A549 (cell line): Measurements from ENCODE around the gene PCDHGB2. TPM values are rescaled to one million over a fixed set of nuclear protein-coding genes. Genes with fewer than 3 reads are reported as not detected.

ENCODE experiments used
- ATAC-seq, 2 experiments: fragments of 200-7000 bp in 1 of 2; fragments of >200 bp in 1 of 2; cut with Nextera tagmentation in 1 of 2; cut with Tn5 transposase in 1 of 2; 3 replicates each; pipeline versions ENCODE4 v1.8.0 to v1.9.1; 2018 to 2020; ENCODE audit warnings: mild to moderate bottlenecking in 1 of 2, moderate library complexity in 1 of 2
- CTCF ChIA-PET: fragments of 300-600 bp; sonication (Branson Sonifier 250); formaldehyde crosslinking; extraction: SDS; loops from one replicate; lab custom pipeline; 2021; ENCODE audit warnings: antibody characterized with exemption, inconsistent platforms; lab: Yijun Ruan, JAX
- POLR2A ChIA-PET: fragments of 350-600 bp; formaldehyde crosslinking; extraction: SDS; loops from one replicate; lab custom pipeline; 2021; ENCODE audit warnings: antibody characterized with exemption, inconsistent platforms; lab: Yijun Ruan, JAX
- DNase-seq, 2 experiments: peaks; one replicate each; pipeline versions ENCODE4 v3.0.0 to v3.0.0-alpha.2; 2011 to 2016; ENCODE audit warnings: low read depth in 1 of 2, low spot score in 1 of 2
- FAIRE-seq: peaks from 2 replicates; lab custom pipeline; 2011; peaks lifted over from hg19 to GRCh38; lab: Jason Lieb, UNC
- H3K27ac ChIP-seq, 2 experiments: fragments of >200 bp; sonication (Bioruptor Twin); formaldehyde crosslinking; 3 replicates each; pipeline ENCODE4 v1.5.1; 2016 to 2017
- H3K4me1 ChIP-seq: fragments of >200 bp; sonication (Bioruptor Twin); formaldehyde crosslinking; 3 replicates; pipeline ENCODE4 v1.6.1; 2016
- H3K4me2 ChIP-seq: fragments of >200 bp; sonication (Bioruptor Twin); formaldehyde crosslinking; 3 replicates; pipeline ENCODE4 v1.6.1; 2016
- H3K4me3 ChIP-seq: fragments of >200 bp; sonication (Bioruptor Twin); formaldehyde crosslinking; 3 replicates; pipeline ENCODE4 v1.5.1; 2016
- H3K9me3 ChIP-seq: fragments of >200 bp; sonication (Bioruptor Twin); formaldehyde crosslinking; 3 replicates; pipeline ENCODE4 v1.6.1; 2016
- BHLHE40 ChIP-seq: IDR thresholded peaks from 2 replicates; pipeline ENCODE4 v1.6.1; 2012; ENCODE audit warnings: low read depth, low read length, inconsistent platforms
- EHMT2 ChIP-seq: fragments of 200-600 bp; sonication (generic); IDR thresholded peaks from 2 replicates; pipeline ENCODE4 v1.6.1; 2016; ENCODE audit warnings: antibody characterized with exemption, low read depth, mild to moderate bottlenecking, moderate library complexity
- FOSB ChIP-seq: fragments of 250-450 bp; sonication (Bioruptor Pico); IDR thresholded peaks from 2 replicates; pipeline ENCODE4 v1.5.0; 2020; ENCODE audit warnings: mild to moderate bottlenecking, moderate library complexity
- HDAC2 ChIP-seq: fragments of 200-600 bp; sonication (generic); IDR thresholded peaks from 2 replicates; pipeline ENCODE4 v1.6.1; 2016
- HOXA7 ChIP-seq: fragments of 250-450 bp; sonication (Bioruptor Pico); IDR thresholded peaks from 2 replicates; pipeline ENCODE4 v1.5.0; 2020; ENCODE audit warnings: mild to moderate bottlenecking, moderate library complexity
- HOXB13 ChIP-seq: fragments of 250-450 bp; sonication (Bioruptor Pico); IDR thresholded peaks from 2 replicates; pipeline ENCODE4 v1.5.0; 2020; ENCODE audit warnings: low read depth, mild to moderate bottlenecking, moderate library complexity
- KDM1A ChIP-seq: fragments of 200-600 bp; sonication (generic); IDR thresholded peaks from 2 replicates; pipeline ENCODE4 v1.6.1; 2016; ENCODE audit warnings: low read depth, mild to moderate bottlenecking
- MAFK ChIP-seq: fragments of 450-650 bp; IDR thresholded peaks from 2 replicates; pipeline ENCODE4 v1.6.1; 2014; ENCODE audit not compliant: partially characterized antibody
- NFE2L2 ChIP-seq: fragments of 150-350 bp; conservative IDR thresholded peaks from 2 replicates; pipeline ENCODE4 v1.6.1; 2014; ENCODE audit warnings: low read length
- PHF8 ChIP-seq: fragments of 200-600 bp; sonication (generic); IDR thresholded peaks from 2 replicates; pipeline ENCODE4 v1.6.1; 2016; ENCODE audit warnings: low read depth, mild to moderate bottlenecking, antibody characterized with exemption, moderate library complexity, borderline replicate concordance
- POLR2A ChIP-seq: IDR thresholded peaks from 2 replicates; pipeline ENCODE4 v1.6.1; 2012; ENCODE audit warnings: mild to moderate bottlenecking, low read length
- RAD21 ChIP-seq, 2 experiments: fragments of >200 bp in 1 of 2; sonication (Bioruptor Twin) in 1 of 2; formaldehyde crosslinking in 1 of 2; IDR thresholded peaks in 1 of 2; conservative IDR thresholded peaks in 1 of 2; 2 replicates in 1 of 2; 3 replicates in 1 of 2; pipeline ENCODE4 v1.6.1; 2012 to 2018; ENCODE audit warnings: inconsistent platforms in 1 of 2
- RFX5 ChIP-seq: fragments of 450-650 bp; IDR thresholded peaks from 2 replicates; pipeline ENCODE4 v1.7.1; 2014; ENCODE audit warnings: antibody characterized with exemption, mild to moderate bottlenecking, moderate library complexity
- RNF2 ChIP-seq: fragments of 200-600 bp; sonication (generic); IDR thresholded peaks from 2 replicates; pipeline ENCODE4 v1.6.1; 2016; ENCODE audit warnings: low read depth, mild to moderate bottlenecking, antibody characterized with exemption, moderate library complexity, borderline replicate concordance
- SREBF2 ChIP-seq: fragments of 450-650 bp; IDR thresholded peaks from 2 replicates; pipeline ENCODE4 v1.6.1; 2014; ENCODE audit warnings: mild to moderate bottlenecking, moderate library complexity
- ZC3H11A ChIP-seq: fragments of 450-650 bp; IDR thresholded peaks from 2 replicates; pipeline ENCODE4 v1.6.1; 2014; ENCODE audit warnings: antibody characterized with exemption, mild to moderate bottlenecking
- ZNF302 ChIP-seq: fragments of 250-450 bp; sonication (Bioruptor Pico); IDR thresholded peaks from 2 replicates; pipeline ENCODE4 v1.9.0; 2021; ENCODE audit warnings: inconsistent platforms, mild to moderate bottlenecking, moderate library complexity
- whole genome bisulfite sequencing: methylation state at CpG from one replicate; pipeline ENCODE4 v1.1.6; 2017; ENCODE audit errors: missing lambda C conversion rate; 5-methylcytosine and 5-hydroxymethylcytosine counted together
- polyA plus RNA-seq, 4 experiments: library from polyadenylated mRNA; depleted of rRNA in 3 of 4; stranded (reverse); fragments of >200 nt; fragmentation: RNase III in 1 of 4; extraction: RNeasy Plus Mini Kit Qiagen cat#74134 plus additional on column Dnase treatment in 1 of 4; gene quantifications; 2 replicates in 3 of 4; 3 replicates in 1 of 4; pipeline ENCODE4 v1.2.3, GENCODE V29; 2011 to 2017
- TF ChIP-seq, protein P1 (sequence below): fragments of 250-450 bp; sonication (Bioruptor Pico); IDR thresholded peaks from 2 replicates; pipeline ENCODE4 v1.5.0; 2020; ENCODE audit warnings: low read depth, mild to moderate bottlenecking, moderate library complexity
- TF ChIP-seq, protein P2 (sequence below): IDR thresholded peaks from 2 replicates; pipeline ENCODE4 v1.6.1; 2012
- TF ChIP-seq, protein P3 (sequence below): IDR thresholded peaks from 2 replicates; pipeline ENCODE4 v1.6.1; 2012
- TF ChIP-seq, protein P4 (sequence below): fragments of 250-450 bp; sonication (Bioruptor Pico); IDR thresholded peaks from 2 replicates; pipeline ENCODE4 v1.5.0; 2021; ENCODE audit warnings: mild to moderate bottlenecking, moderate library complexity, borderline replicate concordance
- TF ChIP-seq, protein P5 (sequence below): fragments of >200 bp; sonication (Bioruptor Twin); formaldehyde crosslinking; IDR thresholded peaks from 3 replicates; pipeline ENCODE4 v1.6.1; 2016
- TF ChIP-seq, protein P6 (sequence below): fragments of >200 bp; sonication (Bioruptor Twin); formaldehyde crosslinking; IDR thresholded peaks from 3 replicates; pipeline ENCODE4 v1.5.1; 2016
- TF ChIP-seq, protein P7 (sequence below): IDR thresholded peaks from 2 replicates; pipeline ENCODE4 v1.6.1; 2012; ENCODE audit warnings: low read depth, borderline replicate concordance

PCDHGB2 gene
- polyA plus RNA-seq, 2 of the 4 experiments (the other 2 are of a cell fraction): 0.04 to 0.36 TPM

DNA sequence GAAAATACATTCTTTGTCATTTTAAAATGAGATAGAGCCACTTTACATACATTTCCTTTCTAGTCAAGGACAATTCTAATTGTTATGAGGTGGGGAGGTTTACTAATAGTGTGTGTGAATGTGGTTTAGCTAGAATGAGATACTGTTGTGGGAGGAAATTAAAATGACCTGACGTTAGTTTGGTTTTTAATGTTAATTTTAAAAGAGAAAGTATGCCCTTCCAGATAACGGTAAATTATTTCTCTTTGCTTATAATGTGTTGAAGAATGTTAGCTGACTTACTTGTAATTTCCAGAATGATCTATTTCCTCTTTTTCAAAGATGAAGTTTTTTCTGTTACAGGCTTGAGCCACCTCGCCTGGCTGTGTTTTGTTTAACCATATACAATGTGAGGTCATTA lies 37.5 kb upstream of the PCDHGB2 start:
- Histone ChIP-seq H3K4me3 (no peak overlapping the region), H3K4me2 (no peak overlapping the region), H3K27ac (no peak overlapping the region), H3K9me3 (peaks cover 61% of the 10 kb centered on the region), H3K4me1 (no peaks in the 10 kb centered on the region)
- TF ChIP-seq, protein P1, sequence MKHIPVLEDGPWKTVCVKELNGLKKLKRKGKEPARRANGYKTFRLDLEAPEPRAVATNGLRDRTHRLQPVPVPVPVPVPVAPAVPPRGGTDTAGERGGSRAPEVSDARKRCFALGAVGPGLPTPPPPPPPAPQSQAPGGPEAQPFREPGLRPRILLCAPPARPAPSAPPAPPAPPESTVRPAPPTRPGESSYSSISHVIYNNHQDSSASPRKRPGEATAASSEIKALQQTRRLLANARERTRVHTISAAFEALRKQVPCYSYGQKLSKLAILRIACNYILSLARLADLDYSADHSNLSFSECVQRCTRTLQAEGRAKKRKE (CRISPR knock-in tag): no peak
- TF ChIP-seq RNF2: no peak
- no peak for TF ChIP-seq POLR2A
- TF ChIP-seq, protein P2, sequence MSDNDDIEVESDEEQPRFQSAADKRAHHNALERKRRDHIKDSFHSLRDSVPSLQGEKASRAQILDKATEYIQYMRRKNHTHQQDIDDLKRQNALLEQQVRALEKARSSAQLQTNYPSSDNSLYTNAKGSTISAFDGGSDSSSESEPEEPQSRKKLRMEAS: no peak
- no peak for TF ChIP-seq RFX5
- no peak for TF ChIP-seq ZNF302 (CRISPR knock-in tag)
- TF ChIP-seq FOSB (CRISPR knock-in tag): no peak
- TF ChIP-seq, protein P3, sequence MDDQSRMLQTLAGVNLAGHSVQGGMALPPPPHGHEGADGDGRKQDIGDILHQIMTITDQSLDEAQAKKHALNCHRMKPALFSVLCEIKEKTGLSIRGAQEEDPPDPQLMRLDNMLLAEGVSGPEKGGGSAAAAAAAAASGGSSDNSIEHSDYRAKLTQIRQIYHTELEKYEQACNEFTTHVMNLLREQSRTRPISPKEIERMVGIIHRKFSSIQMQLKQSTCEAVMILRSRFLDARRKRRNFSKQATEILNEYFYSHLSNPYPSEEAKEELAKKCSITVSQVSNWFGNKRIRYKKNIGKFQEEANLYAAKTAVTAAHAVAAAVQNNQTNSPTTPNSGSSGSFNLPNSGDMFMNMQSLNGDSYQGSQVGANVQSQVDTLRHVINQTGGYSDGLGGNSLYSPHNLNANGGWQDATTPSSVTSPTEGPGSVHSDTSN: no peak
- TF ChIP-seq, protein P4, sequence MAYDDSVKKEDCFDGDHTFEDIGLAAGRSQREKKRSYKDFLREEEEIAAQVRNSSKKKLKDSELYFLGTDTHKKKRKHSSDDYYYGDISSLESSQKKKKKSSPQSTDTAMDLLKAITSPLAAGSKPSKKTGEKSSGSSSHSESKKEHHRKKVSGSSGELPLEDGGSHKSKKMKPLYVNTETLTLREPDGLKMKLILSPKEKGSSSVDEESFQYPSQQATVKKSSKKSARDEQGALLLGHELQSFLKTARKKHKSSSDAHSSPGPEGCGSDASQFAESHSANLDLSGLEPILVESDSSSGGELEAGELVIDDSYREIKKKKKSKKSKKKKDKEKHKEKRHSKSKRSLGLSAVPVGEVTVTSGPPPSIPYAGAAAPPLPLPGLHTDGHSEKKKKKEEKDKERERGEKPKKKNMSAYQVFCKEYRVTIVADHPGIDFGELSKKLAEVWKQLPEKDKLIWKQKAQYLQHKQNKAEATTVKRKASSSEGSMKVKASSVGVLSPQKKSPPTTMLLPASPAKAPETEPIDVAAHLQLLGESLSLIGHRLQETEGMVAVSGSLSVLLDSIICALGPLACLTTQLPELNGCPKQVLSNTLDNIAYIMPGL (CRISPR knock-in tag): no peak
- no peak for TF ChIP-seq HOXA7 (CRISPR knock-in tag)
- TF ChIP-seq PHF8: no peak
- TF ChIP-seq, protein P5, sequence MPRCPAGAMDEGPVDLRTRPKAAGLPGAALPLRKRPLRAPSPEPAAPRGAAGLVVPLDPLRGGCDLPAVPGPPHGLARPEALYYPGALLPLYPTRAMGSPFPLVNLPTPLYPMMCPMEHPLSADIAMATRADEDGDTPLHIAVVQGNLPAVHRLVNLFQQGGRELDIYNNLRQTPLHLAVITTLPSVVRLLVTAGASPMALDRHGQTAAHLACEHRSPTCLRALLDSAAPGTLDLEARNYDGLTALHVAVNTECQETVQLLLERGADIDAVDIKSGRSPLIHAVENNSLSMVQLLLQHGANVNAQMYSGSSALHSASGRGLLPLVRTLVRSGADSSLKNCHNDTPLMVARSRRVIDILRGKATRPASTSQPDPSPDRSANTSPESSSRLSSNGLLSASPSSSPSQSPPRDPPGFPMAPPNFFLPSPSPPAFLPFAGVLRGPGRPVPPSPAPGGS: no peak
- TF ChIP-seq HOXB13 (CRISPR knock-in tag): no peak
- WGBS: 71% methylated on average over 3 of the region's 3 CpGs
- ChIA-PET CTCF (interaction anchor here (5.1 kb wide), 1 partner anchor 7 kb away, joined by 45 read pairs; the partner anchor contains the start of gene PCDHGA1), POLR2A (no interaction called here)
- FAIRE-seq (no peak), DNase-seq (no peak), ATAC-seq (no peak)

DNA sequence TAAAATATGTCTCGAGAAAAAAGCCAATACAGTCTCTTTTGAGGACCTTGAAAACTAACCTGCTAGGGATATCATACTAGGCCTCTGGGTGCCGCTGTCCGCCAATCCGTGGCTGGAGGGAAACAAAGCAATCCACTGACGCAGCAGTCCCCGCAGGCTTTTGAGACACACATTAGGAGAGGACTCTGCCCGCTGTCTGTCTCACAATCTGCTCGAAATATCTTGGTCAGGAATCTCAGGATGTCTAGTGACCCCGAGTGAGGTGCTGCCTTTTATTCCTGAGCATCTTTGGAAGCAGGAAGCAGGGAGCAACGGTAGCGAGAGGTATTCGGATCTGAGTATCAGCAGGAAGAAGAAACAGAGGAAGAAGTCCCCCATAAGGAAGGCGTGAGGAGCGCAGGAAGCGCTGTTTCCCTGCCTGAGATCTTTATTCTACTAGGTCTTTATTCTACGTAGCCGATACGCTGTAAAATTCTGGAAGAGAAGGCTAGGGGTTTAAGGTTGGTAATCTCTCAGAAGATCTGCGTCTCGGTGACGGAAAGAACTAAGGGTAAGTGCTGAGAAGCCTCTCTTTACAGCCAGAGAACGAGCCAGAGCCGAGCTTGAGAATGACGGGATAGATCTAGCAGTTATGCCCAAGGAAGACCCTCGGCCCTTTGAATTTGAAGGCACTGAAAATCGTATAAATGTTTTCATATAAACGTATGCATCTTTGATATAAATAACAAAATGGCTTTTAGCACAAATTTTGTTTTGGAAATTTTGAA lies 33.5 kb upstream of the PCDHGB2 start:
- FAIRE-seq: no peak
- no peaks in the 10 kb centered on the region for H3K4me1 ChIP-seq
- ATAC-seq: peak in 1 of 2 experiments; percentile 75; a peak in 3 of 6 replicates
- DNase-seq: peak in 1 of 2 experiments; percentile 51
- CTCF ChIA-PET: interaction anchor here (0.7 to 4.9 kb wide), 9 partner anchors 11 to 316 kb away, joined by 3 to 22 read pairs (median 4); partner anchors contain the start of genes PCDHGA2, PCDHGA4, PCDHGA7 and PCDHGB1
- WGBS: 41% methylated on average over 27 of the region's 27 CpGs
- no peak overlapping the region for H3K27ac ChIP-seq
- H3K9me3 ChIP-seq: peaks cover 39% of the 10 kb centered on the region
- H3K4me2 ChIP-seq: peak overlapping the region; percentile 33; the same call in 2 of the 3 replicates
- TF ChIP-seq, protein P6, sequence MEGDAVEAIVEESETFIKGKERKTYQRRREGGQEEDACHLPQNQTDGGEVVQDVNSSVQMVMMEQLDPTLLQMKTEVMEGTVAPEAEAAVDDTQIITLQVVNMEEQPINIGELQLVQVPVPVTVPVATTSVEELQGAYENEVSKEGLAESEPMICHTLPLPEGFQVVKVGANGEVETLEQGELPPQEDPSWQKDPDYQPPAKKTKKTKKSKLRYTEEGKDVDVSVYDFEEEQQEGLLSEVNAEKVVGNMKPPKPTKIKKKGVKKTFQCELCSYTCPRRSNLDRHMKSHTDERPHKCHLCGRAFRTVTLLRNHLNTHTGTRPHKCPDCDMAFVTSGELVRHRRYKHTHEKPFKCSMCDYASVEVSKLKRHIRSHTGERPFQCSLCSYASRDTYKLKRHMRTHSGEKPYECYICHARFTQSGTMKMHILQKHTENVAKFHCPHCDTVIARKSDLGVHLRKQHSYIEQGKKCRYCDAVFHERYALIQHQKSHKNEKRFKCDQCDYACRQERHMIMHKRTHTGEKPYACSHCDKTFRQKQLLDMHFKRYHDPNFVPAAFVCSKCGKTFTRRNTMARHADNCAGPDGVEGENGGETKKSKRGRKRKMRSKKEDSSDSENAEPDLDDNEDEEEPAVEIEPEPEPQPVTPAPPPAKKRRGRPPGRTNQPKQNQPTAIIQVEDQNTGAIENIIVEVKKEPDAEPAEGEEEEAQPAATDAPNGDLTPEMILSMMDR: peak; percentile 9; the same call in 1 of the 3 replicates
- TF ChIP-seq RFX5 (no peak), MAFK (no peak), NFE2L2 (no peak), BHLHE40 (no peak), SREBF2 (no peak), ZC3H11A (no peak), ZNF302 (CRISPR knock-in tag) (no peak), RAD21 (conservative IDR thresholded peaks at IDR 0.05 in 1 of 2, IDR thresholded peaks at IDR 0.05 in 1 of 2) (0 out of 5 replicates have a peak, but pooled peaks of 1 of the 2 experiments have one; percentile 25), EHMT2 (no peak), KDM1A (no peak), HDAC2 (no peak)
- TF ChIP-seq, protein P7, sequence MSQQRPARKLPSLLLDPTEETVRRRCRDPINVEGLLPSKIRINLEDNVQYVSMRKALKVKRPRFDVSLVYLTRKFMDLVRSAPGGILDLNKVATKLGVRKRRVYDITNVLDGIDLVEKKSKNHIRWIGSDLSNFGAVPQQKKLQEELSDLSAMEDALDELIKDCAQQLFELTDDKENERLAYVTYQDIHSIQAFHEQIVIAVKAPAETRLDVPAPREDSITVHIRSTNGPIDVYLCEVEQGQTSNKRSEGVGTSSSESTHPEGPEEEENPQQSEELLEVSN: no peak
- 0 out of 3 replicates have a peak overlapping the region, but pooled peaks have one; percentile 14 for H3K4me3 ChIP-seq
- POLR2A ChIA-PET: no interaction called here
